A549 (cell line): ENCODE results near the gene RXRA.

ENCODE experiments used
- ESRRA ChIP-seq: fragments of 150-350 bp; IDR thresholded peaks from 2 replicates; pipeline ENCODE4 v1.6.1; 2014; ENCODE audit warnings: mild to moderate bottlenecking, low read length, borderline replicate concordance
- POLR2A ChIP-seq: IDR thresholded peaks from 2 replicates; pipeline ENCODE4 v1.6.1; 2012; ENCODE audit warnings: mild to moderate bottlenecking, low read length
- RCOR1 ChIP-seq: fragments of 150-350 bp; IDR thresholded peaks from 2 replicates; pipeline ENCODE4 v1.6.1; 2014; ENCODE audit warnings: antibody characterized with exemption, low read length, low read depth
- RFX5 ChIP-seq: fragments of 450-650 bp; IDR thresholded peaks from 2 replicates; pipeline ENCODE4 v1.7.1; 2014; ENCODE audit warnings: antibody characterized with exemption, mild to moderate bottlenecking, moderate library complexity
- ZFP36 ChIP-seq: fragments of 450-650 bp; IDR thresholded peaks from 2 replicates; pipeline ENCODE4 v1.6.1; 2014; ENCODE audit warnings: borderline replicate concordance; ENCODE audit not compliant: partially characterized antibody
- TF ChIP-seq, protein P1 (sequence below): fragments of 150-350 bp; IDR thresholded peaks from 2 replicates; pipeline ENCODE4 v1.6.1; 2014; ENCODE audit warnings: low read depth, mild to moderate bottlenecking, low read length
- TF ChIP-seq, protein P2 (sequence below): fragments of >200 bp; sonication (Bioruptor Twin); formaldehyde crosslinking; IDR thresholded peaks from 3 replicates; pipeline ENCODE4 v1.5.1; 2016

DNA sequence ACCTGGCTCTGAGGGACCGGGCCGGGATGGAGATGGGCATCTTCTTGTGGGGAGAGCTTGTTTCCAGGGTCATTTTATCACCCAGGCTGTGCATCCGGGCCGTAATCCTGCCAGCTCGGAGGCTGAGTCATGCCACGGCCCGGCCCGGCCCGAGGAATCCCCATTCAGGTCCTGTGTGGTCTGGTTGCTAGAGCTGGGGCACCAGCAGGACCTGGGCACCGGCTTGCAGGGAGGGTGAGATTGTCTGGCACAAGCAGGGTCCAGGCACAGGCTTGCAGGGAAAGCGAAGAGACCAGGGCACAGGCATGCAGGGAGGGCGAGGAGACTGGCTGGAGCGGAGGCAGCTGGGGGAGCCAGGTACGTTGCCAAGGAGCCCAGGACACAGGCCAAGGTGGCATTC is 106.8 kb downstream of the RXRA start:
- TF ChIP-seq, protein P1, sequence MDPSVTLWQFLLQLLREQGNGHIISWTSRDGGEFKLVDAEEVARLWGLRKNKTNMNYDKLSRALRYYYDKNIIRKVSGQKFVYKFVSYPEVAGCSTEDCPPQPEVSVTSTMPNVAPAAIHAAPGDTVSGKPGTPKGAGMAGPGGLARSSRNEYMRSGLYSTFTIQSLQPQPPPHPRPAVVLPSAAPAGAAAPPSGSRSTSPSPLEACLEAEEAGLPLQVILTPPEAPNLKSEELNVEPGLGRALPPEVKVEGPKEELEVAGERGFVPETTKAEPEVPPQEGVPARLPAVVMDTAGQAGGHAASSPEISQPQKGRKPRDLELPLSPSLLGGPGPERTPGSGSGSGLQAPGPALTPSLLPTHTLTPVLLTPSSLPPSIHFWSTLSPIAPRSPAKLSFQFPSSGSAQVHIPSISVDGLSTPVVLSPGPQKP, result no peak
- TF ChIP-seq ZFP36 (no peak), RCOR1 (no peak), ESRRA (no peak), POLR2A (no peak), RFX5 (no peak)
- TF ChIP-seq, protein P2, sequence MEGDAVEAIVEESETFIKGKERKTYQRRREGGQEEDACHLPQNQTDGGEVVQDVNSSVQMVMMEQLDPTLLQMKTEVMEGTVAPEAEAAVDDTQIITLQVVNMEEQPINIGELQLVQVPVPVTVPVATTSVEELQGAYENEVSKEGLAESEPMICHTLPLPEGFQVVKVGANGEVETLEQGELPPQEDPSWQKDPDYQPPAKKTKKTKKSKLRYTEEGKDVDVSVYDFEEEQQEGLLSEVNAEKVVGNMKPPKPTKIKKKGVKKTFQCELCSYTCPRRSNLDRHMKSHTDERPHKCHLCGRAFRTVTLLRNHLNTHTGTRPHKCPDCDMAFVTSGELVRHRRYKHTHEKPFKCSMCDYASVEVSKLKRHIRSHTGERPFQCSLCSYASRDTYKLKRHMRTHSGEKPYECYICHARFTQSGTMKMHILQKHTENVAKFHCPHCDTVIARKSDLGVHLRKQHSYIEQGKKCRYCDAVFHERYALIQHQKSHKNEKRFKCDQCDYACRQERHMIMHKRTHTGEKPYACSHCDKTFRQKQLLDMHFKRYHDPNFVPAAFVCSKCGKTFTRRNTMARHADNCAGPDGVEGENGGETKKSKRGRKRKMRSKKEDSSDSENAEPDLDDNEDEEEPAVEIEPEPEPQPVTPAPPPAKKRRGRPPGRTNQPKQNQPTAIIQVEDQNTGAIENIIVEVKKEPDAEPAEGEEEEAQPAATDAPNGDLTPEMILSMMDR, result no peak
